H9 (cell line): ENCODE measurements around the gene PARP16. TPM values are rescaled to one million over a fixed set of nuclear protein-coding genes. Genes with fewer than 3 reads are reported as not detected.

Experiments
- DNase-seq: peaks from one replicate; pipeline ENCODE4 v3.0.0-alpha.2; 2017
- H2AFZ ChIP-seq: one replicate; pipeline ENCODE4 v1.6.1; 2013; ENCODE audit warnings: mild to moderate bottlenecking, low read length, control low read depth, moderate library complexity
- H2AK5ac ChIP-seq: 2 replicates; pipeline ENCODE4 v1.6.1; 2013; ENCODE audit warnings: low read length, control low read depth, mixed read lengths; ENCODE audit not compliant: insufficient read length
- H2BK120ac ChIP-seq: one replicate; pipeline ENCODE4 v1.6.1; 2013; ENCODE audit warnings: low read depth, mild to moderate bottlenecking, low read length, control low read depth, inconsistent platforms; ENCODE audit not compliant: poor library complexity, severe bottlenecking
- H2BK12ac ChIP-seq: 2 replicates; pipeline ENCODE4 v1.6.1; 2013; ENCODE audit warnings: low read length, control low read depth, mixed read lengths, low read depth; ENCODE audit not compliant: insufficient read length
- H2BK15ac ChIP-seq: 2 replicates; pipeline ENCODE4 v1.6.1; 2013; ENCODE audit warnings: low read depth, low read length, control low read depth
- H2BK20ac ChIP-seq: one replicate; pipeline ENCODE4 v1.6.1; 2013; ENCODE audit warnings: low read depth, mild to moderate bottlenecking, low read length, control low read depth, inconsistent platforms; ENCODE audit not compliant: poor library complexity, severe bottlenecking
- H2BK5ac ChIP-seq: 2 replicates; pipeline ENCODE4 v1.6.1; 2013; ENCODE audit warnings: low read length, control low read depth, mixed read lengths; ENCODE audit not compliant: insufficient read length
- H3K14ac ChIP-seq: 2 replicates; pipeline ENCODE4 v1.6.1; 2013; ENCODE audit warnings: low read length, control low read depth; ENCODE audit not compliant: insufficient read depth
- H3K18ac ChIP-seq: 2 replicates; pipeline ENCODE4 v1.6.1; 2013; ENCODE audit warnings: low read depth, mild to moderate bottlenecking, mixed read lengths, low read length, control low read depth; ENCODE audit not compliant: insufficient read length
- H3K23ac ChIP-seq: 2 replicates; pipeline ENCODE4 v1.6.1; 2013; ENCODE audit warnings: low read length, control low read depth, mixed read lengths, low read depth; ENCODE audit not compliant: insufficient read length
- H3K23me2 ChIP-seq: 2 replicates; pipeline ENCODE4 v1.6.1; 2013; ENCODE audit warnings: low read depth, mild to moderate bottlenecking, mixed read lengths, low read length, control low read depth; ENCODE audit not compliant: insufficient read length, poor library complexity, severe bottlenecking
- H3K27ac ChIP-seq: 2 replicates; pipeline ENCODE4 v1.5.1; 2013; ENCODE audit warnings: low read length, control low read depth, mixed read lengths, low read depth; ENCODE audit not compliant: insufficient read length
- H3K27me3 ChIP-seq: 2 replicates; pipeline ENCODE4 v1.6.1; 2013; ENCODE audit warnings: low read length, control low read depth, inconsistent platforms; ENCODE audit not compliant: insufficient read depth
- H3K4ac ChIP-seq: 2 replicates; pipeline ENCODE4 v1.6.1; 2013; ENCODE audit warnings: low read depth, mild to moderate bottlenecking, control low read depth, inconsistent platforms, low read length, moderate library complexity
- H3K4me1 ChIP-seq: 2 replicates; pipeline ENCODE4 v1.6.1; 2013; ENCODE audit warnings: low read length, control low read depth, inconsistent platforms; ENCODE audit not compliant: insufficient read depth
- H3K4me2 ChIP-seq: 2 replicates; pipeline ENCODE4 v1.6.1; 2013; ENCODE audit warnings: low read length, control low read depth, mixed read lengths; ENCODE audit not compliant: insufficient read length, insufficient read depth
- H3K56ac ChIP-seq: 2 replicates; pipeline ENCODE4 v1.6.1; 2013; ENCODE audit warnings: low read depth, mild to moderate bottlenecking, mixed read lengths, low read length, control low read depth; ENCODE audit not compliant: insufficient read length
- H3K79me1 ChIP-seq: 2 replicates; pipeline ENCODE4 v1.6.1; 2013; ENCODE audit warnings: low read depth, mild to moderate bottlenecking, moderate library complexity, low read length, control low read depth, inconsistent platforms; ENCODE audit not compliant: insufficient read depth, poor library complexity, severe bottlenecking
- H3K79me2 ChIP-seq: 2 replicates; pipeline ENCODE4 v1.6.1; 2013; ENCODE audit warnings: low read length, control low read depth, inconsistent platforms; ENCODE audit not compliant: insufficient read depth
- H3K9ac ChIP-seq: 2 replicates; pipeline ENCODE4 v1.6.1; 2013; ENCODE audit warnings: low read length, control low read depth, mixed read lengths; ENCODE audit not compliant: insufficient read length; ENCODE audit errors: extremely low read depth
- H3K9me3 ChIP-seq: one replicate; pipeline ENCODE4 v1.6.1; 2013; ENCODE audit warnings: low read depth, low read length, inconsistent platforms; ENCODE audit not compliant: control insufficient read depth
- H3T11ph ChIP-seq: one replicate; pipeline ENCODE4 v1.6.1; 2013; ENCODE audit warnings: mild to moderate bottlenecking, low read length, control low read depth, inconsistent platforms
- H4K20me1 ChIP-seq: one replicate; pipeline ENCODE4 v1.6.1; 2013; ENCODE audit not compliant: control insufficient read depth, insufficient read length, insufficient read depth
- H4K5ac ChIP-seq: 2 replicates; pipeline ENCODE4 v1.6.1; 2013; ENCODE audit warnings: low read depth, mild to moderate bottlenecking, mixed read lengths, low read length, control low read depth; ENCODE audit not compliant: insufficient read length
- H4K8ac ChIP-seq: replicated peaks from 2 replicates; pipeline ENCODE4 v1.6.1; 2013; ENCODE audit warnings: low read length, control low read depth, mixed read lengths, low read depth; ENCODE audit not compliant: insufficient read length
- H4K91ac ChIP-seq: 2 replicates; pipeline ENCODE4 v1.6.1; 2013; ENCODE audit warnings: low read depth, mild to moderate bottlenecking, moderate library complexity, mixed read lengths, low read length, control low read depth; ENCODE audit not compliant: insufficient read length
- H3K27ac Mint-ChIP-seq, 3 experiments: 2 replicates in 2 of 3; 3 replicates in 1 of 3; pipeline ENCODE4 v1.8.0; 2020 to 2021; ENCODE audit warnings: mixed read lengths in 3 of 3, mild to moderate bottlenecking in 1 of 3, moderate library complexity in 1 of 3
- H3K27me3 Mint-ChIP-seq: 2 replicates; pipeline ENCODE4 v1.8.0; 2021; ENCODE audit warnings: low read depth, mild to moderate bottlenecking, moderate library complexity, mixed read lengths
- H3K36me3 Mint-ChIP-seq, 3 experiments: 2 replicates in 2 of 3; 3 replicates in 1 of 3; pipeline ENCODE4 v1.8.0; 2020 to 2021; ENCODE audit warnings: low read depth in 3 of 3, mixed read lengths in 3 of 3; ENCODE audit not compliant: insufficient read depth in 1 of 3
- H3K4me1 Mint-ChIP-seq, 2 experiments: 2 replicates each; pipeline ENCODE4 v1.8.0; 2020; ENCODE audit warnings: mixed read lengths in 2 of 2
- H3K4me3 Mint-ChIP-seq, 2 experiments: 2 replicates in 1 of 2; 3 replicates in 1 of 2; pipeline ENCODE4 v1.8.0; 2020 to 2021; ENCODE audit warnings: mild to moderate bottlenecking in 2 of 2, mixed read lengths in 2 of 2, moderate library complexity in 1 of 2
- H3K9me3 Mint-ChIP-seq, 2 experiments: 2 replicates in 1 of 2; 3 replicates in 1 of 2; pipeline ENCODE4 v1.8.0; 2020; ENCODE audit warnings: mild to moderate bottlenecking in 2 of 2, mixed read lengths in 2 of 2, moderate library complexity in 1 of 2
- CTCF ChIP-seq: fragments of 200-600 bp; sonication (generic); conservative IDR thresholded peaks from 3 replicates; pipeline ENCODE4 v1.8.0; 2021; ENCODE audit warnings: antibody characterized with exemption, mild to moderate bottlenecking
- WGBS: extraction: QIAGEN DNeasy Blood & Tissue Kit; methylation state at CpG from one replicate; pipeline ENCODE4 v1.1.7; 2013; ENCODE audit warnings: missing lambda C conversion rate, low lambda C conversion rate, mixed read lengths; ENCODE audit not compliant: insufficient read length; ENCODE audit errors: extremely low coverage; 5-methylcytosine and 5-hydroxymethylcytosine counted together
- total RNA-seq: library from RNA; stranded (reverse); gene quantifications from 2 replicates; pipeline ENCODE4 v1.2.1, GENCODE V29; 2021

The PARP16 gene
- total RNA-seq, 1 experiment from 2014 or later: 3.9 TPM

DNA sequence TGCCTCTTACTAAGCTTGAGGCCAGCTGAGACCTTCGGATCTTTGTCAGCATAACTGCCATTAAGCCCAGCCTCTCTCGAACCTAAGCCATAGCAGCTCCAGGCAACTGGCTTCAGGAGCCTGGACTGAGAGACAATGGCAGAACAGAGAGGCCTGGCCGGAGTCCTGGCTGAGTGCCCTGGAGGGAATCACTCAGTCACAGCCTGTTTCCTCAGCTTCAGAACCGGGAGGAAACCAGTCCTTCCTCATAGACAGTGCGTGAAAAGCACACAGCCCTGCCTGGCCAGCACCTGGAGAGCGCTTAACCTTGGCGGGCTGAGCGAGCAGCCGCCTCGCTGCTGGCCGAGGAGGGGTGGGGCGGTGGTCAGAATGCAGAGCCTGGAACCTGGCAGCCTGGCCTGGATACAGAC is 39.4 kb upstream of the PARP16 start:
- Histone ChIP-seq H2BK15ac (no peak overlapping the region), H3K23me2 (no peaks in the 10 kb centered on the region), H2BK12ac (no peak overlapping the region), H2BK120ac (no peak overlapping the region), H2BK20ac (no peak overlapping the region), H4K8ac (no peak overlapping the region), H3K79me2 (no peaks in the 10 kb centered on the region), H3K23ac (no peak overlapping the region), H4K20me1 (no peaks in the 10 kb centered on the region), H3K56ac (no peak overlapping the region), H3K18ac (no peak overlapping the region), H3K9me3 (no peaks in the 10 kb centered on the region), H3K4me1 (no peaks in the 10 kb centered on the region), H3K4ac (no peak overlapping the region), H4K91ac (no peak overlapping the region), H2AFZ (no peak overlapping the region), H3K4me2 (no peak overlapping the region), H3K9ac (no peak overlapping the region), H3K27ac (no peak overlapping the region), H3K14ac (no peak overlapping the region; the same call in 1 of the 2 replicates), H2AK5ac (no peak overlapping the region), H3K79me1 (no peaks in the 10 kb centered on the region), H2BK5ac (no peak overlapping the region), H3T11ph (no peak overlapping the region), H4K5ac (no peak overlapping the region), H3K27me3 (no peaks in the 10 kb centered on the region)
- H3K27me3 Mint-ChIP-seq: no peaks in the 10 kb centered on the region; the same call in 1 of the 2 replicates
- H3K9me3 Mint-ChIP-seq: no peaks in the 10 kb centered on the region; a peak in 1 of 5 replicates
- DNase-seq: peak; percentile 69
- peak overlapping the region; percentile 45 to 75 (median 67); a peak in 4 of 7 replicates for H3K27ac Mint-ChIP-seq
- peaks cover 11 to 21% (median 19%) of the 10 kb centered on the region in 3 experiments; a peak in 6 of 7 replicates for H3K36me3 Mint-ChIP-seq
- H3K4me1 Mint-ChIP-seq: peaks cover 10 to 17% of the 10 kb centered on the region in 2 experiments
- TF ChIP-seq CTCF: no peak
- no CpG with 5 or more reads among the region's 12 CpGs for WGBS
- H3K4me3 Mint-ChIP-seq: no peak overlapping the region
